Nephron progenitor cell (in vitro differentiated cells): ENCODE results near the gene PCARE.
A peak's percentile ranks its signal among the peaks of the same experiment; 100 is the strongest.

Experiments
- DNase-seq: peaks from one replicate; pipeline ENCODE4 v3.0.0; 2021
- H3K27ac Mint-ChIP-seq: 2 replicates; pipeline ENCODE4 v1.8.0; 2021; ENCODE audit warnings: mild to moderate bottlenecking, moderate library complexity, mixed read lengths
- H3K27me3 Mint-ChIP-seq: 2 replicates; pipeline ENCODE4 v1.8.0; 2021; ENCODE audit warnings: mild to moderate bottlenecking, low read depth, mixed read lengths; ENCODE audit not compliant: poor library complexity
- H3K36me3 Mint-ChIP-seq: 2 replicates; pipeline ENCODE4 v1.8.0; 2021; ENCODE audit warnings: low read depth, mixed read lengths
- H3K4me1 Mint-ChIP-seq: 2 replicates; pipeline ENCODE4 v1.8.0; 2021; ENCODE audit warnings: mixed read lengths
- H3K4me3 Mint-ChIP-seq: 2 replicates; pipeline ENCODE4 v1.8.0; 2021; ENCODE audit warnings: mild to moderate bottlenecking, moderate library complexity, mixed read lengths
- H3K9me3 Mint-ChIP-seq: 2 replicates; pipeline ENCODE4 v1.8.0; 2021; ENCODE audit warnings: mild to moderate bottlenecking, moderate library complexity, mixed read lengths
- TF ChIP-seq, protein P1 (sequence below): fragments of 200-600 bp; sonication (generic); IDR thresholded peaks from 2 replicates; pipeline ENCODE4 v1.5.0; 2021; ENCODE audit warnings: antibody characterized with exemption

PCARE gene

DNA sequence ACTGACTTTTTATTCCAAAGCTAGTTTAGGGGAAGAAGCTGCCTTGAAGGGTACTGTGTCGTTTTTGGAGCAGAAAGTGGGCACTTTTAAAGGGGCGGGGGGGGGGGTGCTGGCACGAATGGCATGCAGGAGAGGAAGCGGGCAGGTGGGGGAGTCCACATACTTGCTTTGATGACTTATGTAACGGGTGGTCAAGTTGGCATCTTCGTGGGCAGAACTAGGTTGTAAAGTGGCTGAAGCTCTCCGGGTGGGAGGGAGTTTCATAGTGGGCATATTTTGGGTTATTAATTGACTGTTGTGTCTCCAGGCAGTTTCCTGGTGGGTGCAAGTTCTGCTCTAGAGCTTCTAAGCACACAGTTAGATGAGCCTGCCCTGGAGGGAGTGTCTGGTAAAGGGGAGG is 19.9 kb downstream of the PCARE start:
- H3K4me3 Mint-ChIP-seq = no peak overlapping the region
- no peak overlapping the region for H3K27ac Mint-ChIP-seq
- DNase-seq = no peak
- H3K27me3 Mint-ChIP-seq = peaks cover 7% of the 10 kb centered on the region
- no peaks in the 10 kb centered on the region for H3K36me3 Mint-ChIP-seq
- no peaks in the 10 kb centered on the region for H3K9me3 Mint-ChIP-seq
- TF ChIP-seq, protein P1, sequence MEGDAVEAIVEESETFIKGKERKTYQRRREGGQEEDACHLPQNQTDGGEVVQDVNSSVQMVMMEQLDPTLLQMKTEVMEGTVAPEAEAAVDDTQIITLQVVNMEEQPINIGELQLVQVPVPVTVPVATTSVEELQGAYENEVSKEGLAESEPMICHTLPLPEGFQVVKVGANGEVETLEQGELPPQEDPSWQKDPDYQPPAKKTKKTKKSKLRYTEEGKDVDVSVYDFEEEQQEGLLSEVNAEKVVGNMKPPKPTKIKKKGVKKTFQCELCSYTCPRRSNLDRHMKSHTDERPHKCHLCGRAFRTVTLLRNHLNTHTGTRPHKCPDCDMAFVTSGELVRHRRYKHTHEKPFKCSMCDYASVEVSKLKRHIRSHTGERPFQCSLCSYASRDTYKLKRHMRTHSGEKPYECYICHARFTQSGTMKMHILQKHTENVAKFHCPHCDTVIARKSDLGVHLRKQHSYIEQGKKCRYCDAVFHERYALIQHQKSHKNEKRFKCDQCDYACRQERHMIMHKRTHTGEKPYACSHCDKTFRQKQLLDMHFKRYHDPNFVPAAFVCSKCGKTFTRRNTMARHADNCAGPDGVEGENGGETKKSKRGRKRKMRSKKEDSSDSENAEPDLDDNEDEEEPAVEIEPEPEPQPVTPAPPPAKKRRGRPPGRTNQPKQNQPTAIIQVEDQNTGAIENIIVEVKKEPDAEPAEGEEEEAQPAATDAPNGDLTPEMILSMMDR = no peak
- peaks cover 44% of the 10 kb centered on the region for H3K4me1 Mint-ChIP-seq

DNA sequence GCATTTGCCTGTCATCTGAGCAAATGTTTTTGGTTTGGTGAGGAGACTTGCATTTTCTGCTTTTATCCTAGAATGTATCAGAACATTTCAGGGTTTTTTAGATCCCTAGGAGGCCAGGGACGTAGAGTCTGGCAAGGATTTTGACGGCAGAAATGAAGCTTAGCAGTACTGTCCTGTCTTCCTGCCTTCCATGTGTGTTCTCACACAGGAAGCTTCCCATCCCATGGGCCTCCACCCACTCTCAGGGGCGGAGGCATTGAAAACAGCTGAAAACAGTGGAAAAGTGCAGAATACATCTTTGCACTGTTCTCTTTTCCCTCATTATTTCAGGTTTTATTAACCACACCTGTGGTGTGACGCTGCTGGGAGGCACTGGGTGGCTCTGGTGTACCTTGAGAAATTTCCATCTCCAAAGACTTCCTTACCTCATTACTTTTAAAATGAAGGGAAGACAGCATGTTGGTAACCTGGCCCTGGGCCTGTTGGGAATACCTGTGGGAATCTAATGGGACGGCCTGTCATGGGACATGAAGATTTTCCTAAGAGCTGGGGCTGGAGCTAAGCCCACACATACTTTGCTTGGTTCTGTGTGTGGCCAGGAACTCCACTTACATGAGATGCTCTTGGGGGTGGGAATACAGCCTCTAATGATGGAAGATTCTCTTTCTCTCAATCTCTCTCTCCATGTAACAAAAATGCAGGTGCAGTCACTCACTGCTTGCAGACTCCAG is 20.5 kb downstream of the PCARE start:
- Mint-ChIP-seq H3K9me3 (no peaks in the 10 kb centered on the region), H3K4me3 (no peak overlapping the region), H3K36me3 (no peaks in the 10 kb centered on the region), H3K27ac (no peak overlapping the region), H3K27me3 (peaks cover 5% of the 10 kb centered on the region), H3K4me1 (peaks cover 40% of the 10 kb centered on the region)
- no peak for DNase-seq
- TF ChIP-seq, protein P1 = no peak

DNA sequence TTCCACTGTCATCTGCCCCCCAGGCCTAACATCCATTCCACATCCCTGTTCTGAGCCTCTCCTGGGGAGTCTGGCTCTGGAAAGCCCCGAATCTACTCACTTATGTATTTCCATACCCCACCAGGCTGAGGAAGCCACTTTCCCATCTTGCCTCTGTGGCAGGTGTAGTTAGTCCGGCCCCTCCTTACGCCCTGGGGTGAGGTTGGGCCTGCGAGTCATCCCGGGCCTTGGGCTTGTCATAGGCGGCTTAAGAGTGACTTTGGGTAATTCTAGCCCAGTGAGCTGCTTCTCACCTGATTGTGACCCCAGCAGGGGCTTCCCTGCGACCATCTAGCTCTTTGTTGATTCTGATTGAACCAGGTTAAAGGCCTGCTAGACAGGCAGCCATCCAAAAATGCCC is 21.1 kb downstream of the PCARE start:
- TF ChIP-seq, protein P1 = no peak
- Mint-ChIP-seq H3K4me1 (peaks cover 40% of the 10 kb centered on the region), H3K36me3 (no peaks in the 10 kb centered on the region), H3K9me3 (no peaks in the 10 kb centered on the region), H3K27ac (peak overlapping the region; percentile 22), H3K4me3 (no peak overlapping the region), H3K27me3 (peaks cover 6% of the 10 kb centered on the region)
- no peak for DNase-seq

DNA sequence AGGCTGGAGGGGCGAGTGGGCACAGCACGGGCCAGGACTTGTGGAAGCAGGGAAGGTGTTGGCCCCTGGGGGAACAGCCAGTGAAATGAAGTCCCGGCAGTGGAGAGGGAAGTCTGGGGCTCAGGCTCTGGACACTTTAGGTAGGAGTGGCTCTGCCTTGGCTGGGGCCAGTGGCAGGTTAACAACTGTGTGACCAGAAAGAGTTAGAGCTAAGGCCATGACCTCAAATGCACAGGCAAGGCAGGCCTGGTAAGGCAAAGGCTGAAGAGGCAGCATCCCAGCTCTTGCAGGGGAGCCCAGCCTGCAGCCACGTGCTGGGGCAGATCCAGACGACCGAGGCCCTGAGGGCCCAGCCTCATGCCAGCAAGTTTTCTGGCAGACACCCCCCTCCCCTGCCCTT is 21.5 kb downstream of the PCARE start:
- peak; percentile 65 for DNase-seq
- Mint-ChIP-seq H3K4me3 (no peak overlapping the region), H3K27me3 (peaks cover 9% of the 10 kb centered on the region), H3K36me3 (no peaks in the 10 kb centered on the region), H3K4me1 (peaks cover 40% of the 10 kb centered on the region), H3K9me3 (no peaks in the 10 kb centered on the region), H3K27ac (peak overlapping the region; percentile 73)
- TF ChIP-seq, protein P1 = no peak

DNA sequence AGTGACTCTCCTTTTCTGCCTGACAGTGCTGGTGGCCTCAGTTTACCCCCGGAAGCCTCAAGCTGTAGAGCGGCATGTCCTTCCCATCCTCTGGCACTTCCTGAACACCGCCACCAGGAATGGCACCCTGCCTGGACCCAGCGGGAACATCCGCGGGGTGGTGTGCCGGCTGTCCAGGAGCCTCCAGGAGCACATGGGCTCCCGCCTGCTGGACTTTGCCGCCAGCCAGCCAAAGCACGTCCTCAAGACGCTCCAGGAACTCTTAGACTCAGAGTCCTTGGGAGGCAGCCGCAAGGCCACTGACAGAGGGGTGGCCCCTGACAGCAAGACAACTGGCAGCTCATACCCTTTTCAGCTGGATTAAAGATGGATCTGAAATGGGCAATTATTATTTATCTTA is 22.6 kb downstream of the PCARE start:
- peaks cover 38% of the 10 kb centered on the region for H3K4me1 Mint-ChIP-seq
- H3K4me3 Mint-ChIP-seq = no peak overlapping the region
- no peak overlapping the region for H3K27ac Mint-ChIP-seq
- H3K36me3 Mint-ChIP-seq = no peaks in the 10 kb centered on the region
- no peaks in the 10 kb centered on the region for H3K9me3 Mint-ChIP-seq
- peaks cover 16% of the 10 kb centered on the region for H3K27me3 Mint-ChIP-seq
- no peak for DNase-seq
- TF ChIP-seq, protein P1 = no peak

DNA sequence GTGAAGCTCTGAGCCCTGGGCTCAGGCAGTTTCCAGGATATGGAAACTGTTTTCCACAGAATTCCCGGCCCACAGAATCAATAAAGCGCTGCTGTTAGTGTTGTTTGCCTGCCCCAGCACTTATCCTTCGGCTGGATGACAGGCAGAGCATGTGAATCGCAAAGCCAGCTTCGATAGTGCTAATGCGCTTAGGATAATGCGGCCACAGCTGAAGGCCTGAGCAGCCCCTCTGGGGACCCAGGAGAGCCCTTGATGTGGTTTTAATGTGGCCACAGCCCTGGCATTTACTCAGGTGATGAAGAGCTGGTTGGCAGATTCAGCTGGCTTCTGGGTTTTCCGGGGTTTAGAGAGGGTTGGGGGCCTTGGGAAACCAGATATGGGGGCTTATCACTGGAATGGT is 23.7 kb downstream of the PCARE start:
- Mint-ChIP-seq H3K27ac (peak overlapping the region; percentile 68), H3K4me1 (peaks cover 38% of the 10 kb centered on the region), H3K4me3 (no peak overlapping the region), H3K9me3 (no peaks in the 10 kb centered on the region), H3K36me3 (no peaks in the 10 kb centered on the region), H3K27me3 (peaks cover 18% of the 10 kb centered on the region)
- no peak for DNase-seq
- TF ChIP-seq, protein P1 = no peak
